Measurements from ENCODE around the gene CCDC30.
"Not testable (repeated sequence)": the region's sequence is repeated elsewhere in the genome, so short reads cannot be mapped to it uniquely, and the experiment has no call there.

CCDC30 gene

GRCh38 chr1:42639116-42639515, 176.0 kb downstream of the CCDC30 start:
- in situ Hi-C loops (cut with HindIII; ENCODE audit: low sequenced_read_pairs): no loop called here

- in situ Hi-C loops (cut with HindIII; ENCODE audit: low sequenced_read_pairs): no loop called here
Measured at GRCh38 chr1:42646056-42646455, 183.0 kb downstream of the CCDC30 start.

- in situ Hi-C loops (cut with HindIII; ENCODE audit: low sequenced_read_pairs): no loop called here
Measured at GRCh38 chr1:42657201-42657600, 194.1 kb downstream of the CCDC30 start.

DNA sequence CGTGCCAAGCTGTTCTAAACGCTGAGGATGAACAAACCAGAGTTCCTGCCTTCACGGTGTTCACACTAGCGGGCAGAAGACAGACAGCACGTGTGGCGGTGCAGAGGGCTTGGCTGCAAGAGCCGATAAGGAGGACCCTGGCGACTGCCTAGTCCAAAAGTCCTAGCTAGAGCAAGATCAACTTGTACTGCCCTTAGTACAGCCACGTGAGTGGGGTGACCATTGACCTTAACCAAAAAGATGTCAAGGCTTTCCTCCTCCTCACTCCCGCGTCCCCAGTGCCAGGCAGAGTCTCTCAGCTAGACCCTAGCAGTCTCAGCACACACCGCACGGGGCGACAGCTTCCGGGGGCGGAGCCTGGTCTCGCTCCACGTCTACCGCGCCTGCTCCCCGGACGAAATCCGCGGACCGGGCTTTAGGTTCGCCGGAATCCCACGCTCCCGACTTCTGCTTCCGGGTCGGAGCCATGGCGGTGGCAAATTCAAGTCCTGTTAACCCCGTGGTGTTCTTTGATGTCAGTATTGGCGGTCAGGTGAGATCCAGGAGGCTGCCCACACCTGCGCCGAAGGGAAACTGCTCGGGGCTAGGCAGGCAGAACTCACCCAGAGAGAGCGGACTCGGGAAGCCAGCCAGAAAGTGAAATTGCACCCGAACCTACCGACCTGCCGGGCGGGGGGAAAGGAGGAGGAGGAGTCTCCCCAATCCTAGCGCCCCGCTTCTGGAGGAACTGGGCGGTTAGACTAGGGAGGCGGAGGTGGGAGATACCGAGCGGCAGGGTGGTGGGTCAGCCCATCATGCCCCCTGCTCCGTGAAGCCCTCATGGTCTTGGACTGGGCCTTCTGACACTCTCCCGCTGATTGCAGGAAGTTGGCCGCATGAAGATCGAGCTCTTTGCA, 195.1 kb downstream of the CCDC30 start, which contains the start of gene PPIH:
Gene PPIH, plus strand, starts transcription at position 443 of the 896 bp plus-strand sequence. Its CDS starts 24 bp downstream, at position 467.
- in situ Hi-C loops (cut with HindIII; ENCODE audit: low sequenced_read_pairs): no loop called here

DNA sequence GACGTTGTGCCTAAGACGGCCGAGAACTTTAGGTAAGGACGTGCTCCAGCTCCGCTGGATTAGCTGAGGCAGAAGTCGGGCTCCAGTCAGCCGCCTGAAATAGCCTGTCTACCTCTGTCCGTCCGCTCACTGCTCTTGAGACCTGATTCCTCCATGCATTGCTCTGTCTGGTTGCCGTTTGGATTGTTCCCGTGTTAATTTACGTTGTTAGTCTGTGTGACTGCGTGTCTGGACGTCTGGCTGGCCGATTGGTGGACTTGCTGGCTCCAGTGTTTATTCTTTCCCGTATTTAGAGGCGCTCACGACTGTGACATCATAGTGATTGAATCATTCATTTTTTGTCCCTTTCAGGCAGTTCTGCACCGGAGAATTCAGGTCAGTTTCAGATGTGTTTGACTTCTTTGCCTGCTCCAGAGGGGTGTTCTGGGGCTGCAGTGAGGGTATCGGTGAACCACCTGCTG, 195.8 kb downstream of the CCDC30 start:
- in situ Hi-C loops (cut with HindIII; ENCODE audit: low sequenced_read_pairs): no loop called here

GRCh38 chr1:42660907-42661500, 197.9 kb downstream of the CCDC30 start:
- in situ Hi-C loops (cut with HindIII; ENCODE audit: low sequenced_read_pairs): no loop called here

GRCh38 chr1:42669936-42670335, 206.8 kb downstream of the CCDC30 start:
- in situ Hi-C loops (cut with HindIII; ENCODE audit: low sequenced_read_pairs): no loop called here

GRCh38 chr1:42670425-42670824, 207.3 kb downstream of the CCDC30 start:
- in situ Hi-C loops (cut with HindIII; ENCODE audit: low sequenced_read_pairs): no loop called here

DNA sequence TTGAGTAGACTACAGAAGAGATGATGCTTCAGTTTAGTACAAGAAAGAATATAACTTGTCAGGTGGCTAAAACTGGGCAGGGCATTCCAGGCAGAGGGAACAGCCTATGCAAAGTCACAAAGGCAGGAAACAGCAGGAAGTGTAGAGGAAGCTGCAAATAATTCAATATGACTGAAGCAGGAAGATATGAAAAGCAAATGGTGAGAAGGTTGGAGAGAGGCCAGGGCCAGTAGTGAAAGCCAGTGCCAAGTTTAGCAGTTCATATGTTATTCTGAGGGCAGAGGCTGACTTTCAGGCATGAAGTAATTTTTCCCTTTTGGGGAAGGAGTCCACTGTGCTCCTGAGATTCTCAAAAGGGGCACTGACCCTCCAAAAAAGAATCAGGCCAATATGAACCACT, 211.1 kb downstream of the CCDC30 start:
- in situ Hi-C loops (cut with HindIII; ENCODE audit: low sequenced_read_pairs): no loop called here

GRCh38 chr1:42674682-42675081, 211.6 kb downstream of the CCDC30 start:
- in situ Hi-C loops (cut with HindIII; ENCODE audit: low sequenced_read_pairs): no loop called here

GRCh38 chr1:42675467-42675866, 212.4 kb downstream of the CCDC30 start:
- in situ Hi-C loops (cut with HindIII; ENCODE audit: low sequenced_read_pairs): no loop called here

DNA sequence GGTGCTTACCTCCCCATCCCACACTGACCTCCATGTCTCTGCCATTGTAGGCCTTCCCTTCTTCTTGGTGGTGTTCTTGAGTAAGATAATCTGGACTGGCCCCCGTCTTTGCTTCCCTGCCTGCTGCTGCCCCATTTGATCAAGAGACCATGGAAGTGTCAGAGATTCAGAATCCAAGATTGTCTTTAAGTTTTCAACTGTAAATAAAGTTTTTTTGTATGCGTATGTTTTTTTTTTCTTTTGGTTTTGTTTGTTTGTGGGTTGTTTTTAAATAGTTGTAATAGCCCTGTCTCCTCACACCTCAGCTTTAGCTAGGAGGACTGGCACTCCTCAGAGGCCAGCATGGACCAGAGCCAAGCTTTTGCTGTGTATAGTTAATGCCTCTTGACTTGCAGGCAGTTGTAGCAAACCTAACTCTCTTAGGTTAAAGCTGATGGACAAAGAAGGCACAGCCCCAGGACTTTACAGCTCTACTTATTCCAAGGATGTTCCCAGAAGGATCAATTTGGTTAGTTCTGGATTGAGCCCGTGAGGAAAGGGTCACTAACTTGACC, 213.5 kb downstream of the CCDC30 start:
- in situ Hi-C loops (cut with HindIII; ENCODE audit: low sequenced_read_pairs): no loop called here

DNA sequence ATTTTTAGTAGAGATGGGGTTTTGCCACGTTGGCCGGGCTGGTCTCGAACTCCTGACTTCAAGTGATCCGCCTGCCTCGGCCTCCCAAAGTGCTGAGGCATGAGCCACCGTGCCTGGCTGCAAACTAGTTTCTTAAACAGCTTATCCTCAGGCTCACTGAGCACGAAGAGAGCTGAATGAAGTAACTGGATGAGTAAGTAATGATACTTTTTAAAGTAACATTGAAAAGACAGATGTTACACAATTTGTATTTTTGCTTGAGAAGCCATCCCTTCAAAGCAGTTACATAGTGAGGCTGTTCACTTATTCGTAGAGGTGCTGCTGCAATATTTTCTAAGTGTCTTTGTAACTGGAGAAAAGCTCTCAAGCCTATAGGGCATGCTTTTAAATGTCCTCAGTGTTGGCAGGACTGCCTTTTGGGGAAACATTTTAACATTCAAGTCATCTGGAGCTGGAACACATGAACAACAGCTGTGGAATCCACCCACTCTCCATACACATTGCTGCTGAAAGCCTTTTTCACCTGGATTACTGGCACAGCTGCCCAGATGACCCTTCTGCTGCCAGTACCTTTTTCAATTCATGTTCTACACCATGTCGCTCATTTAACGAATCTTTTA, 216.4 kb downstream of the CCDC30 start:
- in situ Hi-C loops (cut with HindIII; ENCODE audit: low sequenced_read_pairs): no loop called here

DNA sequence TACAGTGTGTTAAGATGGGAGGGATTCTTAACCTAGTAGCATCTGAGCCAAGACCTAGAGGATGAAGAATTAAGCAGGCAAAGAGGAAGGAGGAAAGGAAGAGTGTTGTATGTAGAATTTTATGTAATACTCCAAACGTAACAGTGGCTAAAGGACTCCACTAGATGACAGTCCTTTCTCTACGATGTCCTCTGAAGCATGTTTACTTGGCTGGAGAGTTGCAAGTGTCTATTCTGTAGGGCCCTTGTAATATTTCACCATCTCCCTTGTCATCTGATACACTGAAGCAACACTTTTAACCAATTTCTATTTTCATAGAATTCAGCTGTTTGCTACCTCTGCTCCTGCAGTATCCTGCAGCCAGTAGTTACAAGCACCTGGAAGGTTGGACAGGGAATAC, 217.0 kb downstream of the CCDC30 start:
- in situ Hi-C loops (cut with HindIII; ENCODE audit: low sequenced_read_pairs): no loop called here

DNA sequence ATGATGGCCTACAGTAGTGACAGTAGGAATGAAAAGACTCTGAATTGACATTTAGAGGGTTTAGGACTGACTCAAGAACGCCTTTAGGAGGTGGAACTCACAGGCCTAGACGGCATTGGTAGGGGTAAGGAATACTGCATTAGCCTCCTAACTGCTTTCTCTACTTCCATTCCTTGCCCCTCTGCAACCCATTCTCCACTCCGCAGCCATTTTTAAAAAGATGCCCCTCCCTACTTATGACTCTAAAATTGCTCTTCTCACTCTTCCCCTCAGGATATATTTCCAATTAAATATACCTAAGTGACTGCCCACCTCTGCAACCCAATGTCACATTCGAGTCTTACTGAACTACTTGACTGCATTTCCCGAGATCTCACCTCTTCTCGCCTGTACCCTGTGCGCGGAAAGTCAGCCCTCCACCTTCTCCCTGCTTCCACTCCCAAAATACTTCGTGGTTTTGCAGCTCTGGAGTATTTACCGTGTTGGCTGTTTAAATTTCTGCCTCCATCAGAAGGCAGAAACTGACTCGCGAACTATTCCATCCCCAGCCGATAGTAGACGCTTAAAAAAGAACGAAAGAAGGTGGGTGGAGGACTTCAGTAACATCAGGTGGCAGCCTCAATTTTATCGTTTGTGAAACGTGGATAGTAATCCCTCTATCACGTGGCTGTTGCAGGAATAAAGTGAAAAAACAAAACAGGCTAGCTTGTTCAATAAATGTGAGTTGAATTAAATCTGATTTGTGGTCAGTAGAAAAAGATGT, 218.0 kb downstream of the CCDC30 start:
- in situ Hi-C loops (cut with HindIII; ENCODE audit: low sequenced_read_pairs): no loop called here

DNA sequence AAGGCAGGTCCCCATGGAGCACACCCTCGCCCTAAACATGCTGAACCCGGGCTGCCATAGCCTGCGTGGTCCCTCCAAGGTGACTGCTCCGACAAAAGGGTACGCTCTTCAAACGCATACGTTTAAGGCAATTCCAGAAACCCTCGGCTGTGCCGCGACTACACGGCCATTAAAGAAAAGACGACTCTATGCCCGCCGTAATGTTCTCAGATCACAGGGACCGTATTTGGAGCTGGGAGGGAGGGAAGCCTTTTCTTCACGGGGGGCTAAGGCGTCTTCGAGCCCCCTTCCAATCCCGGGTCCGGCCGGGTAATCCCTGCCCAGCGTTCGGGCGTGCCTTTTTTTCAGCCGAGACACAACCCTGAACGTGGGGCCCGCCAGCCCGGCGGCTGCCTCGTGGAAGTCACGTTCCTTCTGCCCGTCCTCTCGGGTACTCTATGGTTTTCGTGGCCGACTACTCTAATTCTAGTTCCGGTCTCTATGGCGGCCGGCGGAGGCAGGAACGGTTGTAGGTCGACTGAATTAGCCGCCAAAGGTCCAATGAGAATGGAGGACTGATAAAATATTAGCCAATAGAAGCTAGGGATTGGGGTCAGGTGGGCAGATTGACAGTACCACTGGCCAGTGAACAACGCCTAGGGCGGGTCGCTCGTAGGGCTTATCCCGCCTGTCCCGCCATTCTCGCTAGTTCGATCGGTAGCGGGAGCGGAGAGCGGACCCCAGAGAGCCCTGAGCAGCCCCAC, 218.8 kb downstream of the CCDC30 start, which contains the start of gene YBX1:
Gene YBX1, plus strand, starts transcription at position 678 of the 743 bp plus-strand sequence. CDS start 148 bp downstream, outside the sequence.
- in situ Hi-C loops (cut with HindIII; ENCODE audit: low sequenced_read_pairs): no loop called here

DNA sequence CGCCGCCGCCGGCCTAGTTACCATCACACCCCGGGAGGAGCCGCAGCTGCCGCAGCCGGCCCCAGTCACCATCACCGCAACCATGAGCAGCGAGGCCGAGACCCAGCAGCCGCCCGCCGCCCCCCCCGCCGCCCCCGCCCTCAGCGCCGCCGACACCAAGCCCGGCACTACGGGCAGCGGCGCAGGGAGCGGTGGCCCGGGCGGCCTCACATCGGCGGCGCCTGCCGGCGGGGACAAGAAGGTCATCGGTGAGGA, 219.3 kb downstream of the CCDC30 start:
- in situ Hi-C loops (cut with HindIII; ENCODE audit: low sequenced_read_pairs): not testable (repeated sequence)

DNA sequence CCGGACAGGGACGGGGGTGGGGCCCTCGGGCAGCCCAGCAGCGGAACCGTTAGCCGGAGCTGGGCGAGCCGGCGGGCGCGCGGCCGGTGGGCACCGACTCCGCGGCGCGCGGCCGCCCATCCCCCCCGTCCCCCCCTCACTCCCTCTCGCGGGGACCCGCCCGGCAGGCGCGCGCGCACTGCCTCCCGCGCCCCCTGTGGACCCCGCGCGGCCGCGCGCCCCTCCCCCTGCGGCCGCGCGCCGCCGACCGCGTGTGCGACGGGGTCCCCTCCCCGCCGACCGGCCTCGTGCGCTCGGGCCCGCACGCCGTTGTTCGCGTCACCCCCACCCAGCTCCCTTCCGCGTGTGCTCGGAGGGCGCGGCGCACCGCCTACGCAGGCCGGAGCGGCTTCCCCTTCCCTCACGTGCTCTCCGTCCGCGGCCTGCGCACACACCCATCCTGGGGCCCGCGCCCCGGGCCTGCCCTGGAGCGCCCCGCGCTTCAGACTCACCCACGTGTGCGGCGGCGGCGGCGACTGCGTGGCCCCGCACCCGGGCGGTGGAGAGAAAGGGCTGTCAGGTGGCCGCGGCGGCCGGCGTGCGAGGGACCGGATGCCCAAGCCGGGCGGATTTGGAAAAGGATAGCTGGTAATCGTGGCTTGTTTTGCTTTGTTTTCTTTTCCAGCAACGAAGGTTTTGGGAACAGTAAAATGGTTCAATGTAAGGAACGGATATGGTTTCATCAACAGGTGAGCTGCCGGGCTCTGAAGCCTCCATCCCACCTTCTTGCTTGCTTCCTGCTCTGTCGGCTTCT, 219.8 kb downstream of the CCDC30 start:
- in situ Hi-C loops (cut with HindIII; ENCODE audit: low sequenced_read_pairs): no loop called here

DNA sequence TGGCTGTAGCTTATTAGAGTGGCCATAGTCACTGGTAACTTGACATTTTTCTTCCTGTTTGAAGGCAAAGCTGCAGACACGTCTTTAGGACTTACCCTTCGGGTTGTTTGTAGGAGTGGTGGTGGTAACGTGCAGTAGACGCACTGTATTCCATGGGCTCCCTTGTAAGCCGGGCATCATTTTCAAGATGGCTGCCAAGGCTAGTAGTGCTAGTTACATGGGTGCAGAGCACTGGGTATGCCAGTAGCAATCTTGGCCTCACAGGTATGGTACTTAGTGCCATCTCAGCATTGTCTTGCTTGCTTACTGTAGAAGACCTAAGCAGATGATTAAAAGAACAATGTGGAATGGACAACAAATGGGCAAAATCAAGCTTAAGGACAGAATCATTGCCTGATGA, 221.1 kb downstream of the CCDC30 start:
- in situ Hi-C loops (cut with HindIII; ENCODE audit: low sequenced_read_pairs): no loop called here

Measured in DLD1 (cell line).